K562 (cell line): ENCODE measurements around the gene SYNE2. TPM values are rescaled to one million over a fixed set of nuclear protein-coding genes. Genes with fewer than 3 reads are reported as not detected.

Experiments used
- ATAC-seq: fragments of 200-7000 bp; cut with Tn5 transposase; 3 replicates; pipeline ENCODE4 v1.9.1; 2020; ENCODE audit warnings: moderate library complexity
- BruUV-seq: library from RNA; stranded (reverse); fragments of 400-500 nt; replicated peaks from 2 replicates; lab custom pipeline; 2021; lab: Mats Ljungman, UMichigan
- CTCF ChIA-PET: fragments of 300-600 bp; formaldehyde crosslinking; extraction: SDS; loops from one replicate; lab custom pipeline; 2021; ENCODE audit warnings: low intra/inter-chr PET ratio; lab: Yijun Ruan, JAX
- POLR2A ChIA-PET: fragments of 300-600, 350-650 bp; sonication (Branson Sonifier 250); formaldehyde crosslinking; extraction: SDS; loops from one replicate; lab custom pipeline; 2021; ENCODE audit warnings: antibody characterized with exemption, inconsistent platforms; lab: Yijun Ruan, JAX
- DNase-seq, 4 experiments: peaks; one replicate each; pipeline versions ENCODE4 v3.0.0 to v3.0.0-alpha.2; 2011 to 2018; ENCODE audit warnings: low spot score in 3 of 4, mixed read lengths in 3 of 4; ENCODE audit errors: extremely low read depth in 1 of 4
- FAIRE-seq: peaks from 2 replicates; lab custom pipeline; 2011; peaks lifted over from hg19 to GRCh38; lab: Jason Lieb, UNC
- H2AFZ ChIP-seq: 2 replicates; pipeline ENCODE4 v1.6.0; 2011; ENCODE audit warnings: low read depth, low read length, control low read depth, inconsistent platforms
- H3K27ac ChIP-seq: fragments of 200-600 bp; 3 replicates; pipeline ENCODE4 v1.8.0; 2011; ENCODE audit warnings: low read depth, mild to moderate bottlenecking, control low read depth, inconsistent platforms, low read length, moderate library complexity, mixed read lengths; ENCODE audit errors: extremely low read depth
- H3K27me3 ChIP-seq, 2 experiments: fragments of 300-600 bp in 1 of 2; 2 replicates in 1 of 2; 3 replicates in 1 of 2; pipeline versions ENCODE4 v1.6.0 to v1.8.0; 2011; ENCODE audit warnings: inconsistent platforms in 2 of 2, low read length in 2 of 2, mild to moderate bottlenecking in 1 of 2, mixed read lengths in 1 of 2, moderate library complexity in 1 of 2; ENCODE audit not compliant: control insufficient read depth in 2 of 2, insufficient read depth in 2 of 2
- H3K36me3 ChIP-seq: fragments of 300-600 bp; 3 replicates; pipeline ENCODE4 v1.8.0; 2011; ENCODE audit warnings: mild to moderate bottlenecking, low read length, inconsistent platforms; ENCODE audit not compliant: control insufficient read depth, insufficient read depth
- H3K4me1 ChIP-seq, 2 experiments: fragments of 200-600 bp in 1 of 2; replicated peaks in 1 of 2; 2 replicates in 1 of 2; 3 replicates in 1 of 2; pipeline versions ENCODE4 v1.5.1 to v1.8.0; 2011; ENCODE audit warnings: inconsistent platforms in 2 of 2, low read length in 2 of 2, mild to moderate bottlenecking in 1 of 2, mixed read lengths in 1 of 2, moderate library complexity in 1 of 2; ENCODE audit not compliant: control insufficient read depth in 2 of 2, insufficient read depth in 2 of 2
- H3K4me2 ChIP-seq: 2 replicates; pipeline ENCODE4 v1.6.1; 2011; ENCODE audit warnings: low read length, control low read depth, inconsistent platforms, mixed read lengths; ENCODE audit not compliant: insufficient read depth
- H3K4me3 ChIP-seq: fragments of 200-600 bp; sonication (generic), shearing (Covaris generic); 2 replicates; pipeline ENCODE4 v1.5.1; 2016; ENCODE audit warnings: control low read depth, inconsistent platforms
- H3K79me2 ChIP-seq: fragments of 200-600 bp; 3 replicates; pipeline ENCODE4 v1.8.0; 2011; ENCODE audit warnings: low read length, inconsistent platforms; ENCODE audit not compliant: control insufficient read depth, insufficient read depth
- H3K9ac ChIP-seq, 2 experiments: 2 replicates each; pipeline versions ENCODE4 v1.6.0 to v1.6.1; 2011; ENCODE audit warnings: low read depth in 2 of 2, low read length in 2 of 2, control low read depth in 1 of 2, inconsistent platforms in 1 of 2, mild to moderate bottlenecking in 1 of 2, mixed read lengths in 1 of 2; ENCODE audit not compliant: insufficient read depth in 1 of 2
- H3K9me1 ChIP-seq: one replicate; pipeline ENCODE4 v1.6.0; 2011; ENCODE audit warnings: inconsistent platforms, mild to moderate bottlenecking, low read length, moderate library complexity; ENCODE audit not compliant: control insufficient read depth, insufficient read depth
- H3K9me3 ChIP-seq: replicated peaks from 2 replicates; pipeline ENCODE4 v1.5.1; 2011; ENCODE audit warnings: low read depth, low read length, inconsistent platforms; ENCODE audit not compliant: control insufficient read depth, insufficient read depth
- H4K20me1 ChIP-seq: replicated peaks from 2 replicates; pipeline ENCODE4 v1.6.1; 2011; ENCODE audit warnings: low read length, inconsistent platforms, mixed read lengths; ENCODE audit not compliant: control insufficient read depth, insufficient read depth
- CC2D1A ChIP-seq: fragments of 450-650 bp; IDR thresholded peaks from 2 replicates; pipeline ENCODE4 v1.6.1; 2017; ENCODE audit warnings: mild to moderate bottlenecking
- CREM ChIP-seq: IDR thresholded peaks from 2 replicates; pipeline ENCODE4 v1.6.1; 2014; ENCODE audit warnings: antibody characterized with exemption, low read depth
- E2F4 ChIP-seq: sonication (generic); formaldehyde crosslinking; IDR thresholded peaks from 2 replicates; pipeline ENCODE4 v1.8.0; 2022; ENCODE audit warnings: mild to moderate bottlenecking, low read depth, missing genetic modification reagents
- FOXJ3 ChIP-seq: sonication (generic); formaldehyde crosslinking; IDR thresholded peaks from 2 replicates; pipeline ENCODE4 v1.4.0; 2020; ENCODE audit warnings: mild to moderate bottlenecking, missing genetic modification reagents
- ILK ChIP-seq: fragments of 450-650 bp; IDR thresholded peaks from 2 replicates; pipeline ENCODE4 v1.6.1; 2016; ENCODE audit warnings: missing genetic modification characterization, low read depth, mild to moderate bottlenecking, missing compliant biosample characterization, moderate library complexity, borderline replicate concordance
- MIER1 ChIP-seq: fragments of 450-650 bp; IDR thresholded peaks from 2 replicates; pipeline ENCODE4 v1.6.1; 2016; ENCODE audit warnings: antibody characterized with exemption, mild to moderate bottlenecking, low read depth
- TAF1 ChIP-seq: IDR thresholded peaks from 2 replicates; pipeline ENCODE4 v1.6.1; 2011; ENCODE audit warnings: mild to moderate bottlenecking, low read length, moderate library complexity; ENCODE audit not compliant: insufficient read depth, control insufficient read depth, severe bottlenecking; ENCODE audit errors: extremely low read depth
- TGIF2 ChIP-seq: sonication (generic); formaldehyde crosslinking; IDR thresholded peaks from 2 replicates; pipeline ENCODE4 v1.8.1; 2022; ENCODE audit warnings: mild to moderate bottlenecking, missing genetic modification reagents, moderate library complexity
- ZC3H11A ChIP-seq: IDR thresholded peaks from 2 replicates; pipeline ENCODE4 v1.6.1; 2012; ENCODE audit warnings: low read depth, low read length, improper control_type of control experiment
- ZNF143 ChIP-seq: sonication (generic); formaldehyde crosslinking; IDR thresholded peaks from 2 replicates; pipeline ENCODE4 v1.9.0; 2022; ENCODE audit warnings: mild to moderate bottlenecking, missing genetic modification reagents
- ZNF561 ChIP-seq: fragments of 450-650 bp; formaldehyde crosslinking; conservative IDR thresholded peaks from 2 replicates; pipeline ENCODE4 v1.4.0; 2020; ENCODE audit warnings: mild to moderate bottlenecking, moderate library complexity
- ZNF76 ChIP-seq: fragments of 250-450 bp; sonication (Bioruptor Pico); IDR thresholded peaks from 2 replicates; pipeline ENCODE4 v1.4.0; 2020; ENCODE audit warnings: mild to moderate bottlenecking, moderate library complexity, borderline replicate concordance
- WGBS: fragments of 100-300 bp; shearing (Covaris generic); methylation state at CpG from one replicate; pipeline ENCODE4 v1.1.6; 2016; ENCODE audit warnings: low coverage, mixed read lengths; ENCODE audit not compliant: insufficient coverage; ENCODE audit errors: missing lambda C conversion rate; 5-methylcytosine and 5-hydroxymethylcytosine counted together
- in situ Hi-C: fragments of 300-500 bp; cut with MboI; formaldehyde crosslinking; loops from 4 replicates; pipeline ENCODE4 v1.15.0; 2018; ENCODE audit warnings: inconsistent platforms, mixed read lengths
- intact Hi-C: fragments of 100-400 bp; cut with micrococcal nuclease; formaldehyde crosslinking; loops from 2 replicates; pipeline ENCODE4 v1.14.2; 2022
- polyA plus RNA-seq, 8 experiments: library from polyadenylated mRNA; depleted of rRNA in 4 of 8; stranded (reverse) in 5 of 8; unstranded in 3 of 8; fragments of >200 nt; fragmentation: Nextera tagmentation in 2 of 8; fragmentation: Illumina TruSeq in 1 of 8; extraction: Ambion mirVana in 2 of 8; extraction: Trizol in 1 of 8; gene quantifications; 2 replicates each; pipeline versions ENCODE4 v1.2.1 to v1.2.3, GENCODE V29; 2011 to 2014; ENCODE audit warnings: inconsistent platforms in 1 of 8, missing spikeins in 1 of 8
- total RNA-seq, 7 experiments: library from RNA; depleted of rRNA in 6 of 7; stranded (reverse); fragments of >200 nt in 6 of 7; fragmentation: Illumina TruSeq in 2 of 7; extraction: Trizol in 2 of 7; gene quantifications; 2 replicates each; pipeline versions ENCODE4 v1.2.1 to v1.2.3, GENCODE V29; 2011 to 2021; ENCODE audit warnings: low replicate concordance in 1 of 7
- TF ChIP-seq, protein P1 (sequence below): fragments of 250-450 bp; sonication (Bioruptor Pico); IDR thresholded peaks from 2 replicates; pipeline ENCODE4 v1.4.0; 2020; ENCODE audit warnings: mild to moderate bottlenecking, moderate library complexity, borderline replicate concordance
- TF ChIP-seq, protein P2 (sequence below): fragments of 450-650 bp; IDR thresholded peaks from 2 replicates; pipeline ENCODE4 v1.6.1; 2016; ENCODE audit warnings: mild to moderate bottlenecking

Gene SYNE2
- total and polyA plus RNA-seq, 9 of the 15 experiments (the other 6 are each of a cell fraction or from before 2014, with no cell fraction given): 0.06 to 0.53 (median 0.11) TPM

DNA sequence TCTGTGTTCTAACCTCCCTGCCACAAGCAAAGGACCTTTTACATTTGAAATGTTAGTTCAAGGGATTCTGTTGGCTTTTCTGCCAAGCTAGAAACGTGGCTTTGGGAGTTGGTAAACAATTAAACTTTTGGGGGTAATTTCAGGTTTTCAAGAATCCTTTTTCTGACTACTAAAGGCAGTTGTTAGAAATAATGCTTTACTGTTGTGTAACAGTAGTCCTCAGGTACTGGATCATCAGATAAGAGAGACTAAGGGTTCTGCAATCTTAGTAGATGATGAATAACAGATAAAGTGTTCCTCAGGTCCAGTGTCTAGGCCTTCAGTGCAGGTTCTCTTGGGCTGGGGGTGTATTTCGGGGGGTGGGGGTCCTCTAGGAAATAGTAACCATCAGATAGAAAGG, 192.3 kb downstream of the SYNE2 start (continued):
- TF ChIP-seq E2F4: no peak
- no peak for TF ChIP-seq CREM
- TF ChIP-seq, protein P1, sequence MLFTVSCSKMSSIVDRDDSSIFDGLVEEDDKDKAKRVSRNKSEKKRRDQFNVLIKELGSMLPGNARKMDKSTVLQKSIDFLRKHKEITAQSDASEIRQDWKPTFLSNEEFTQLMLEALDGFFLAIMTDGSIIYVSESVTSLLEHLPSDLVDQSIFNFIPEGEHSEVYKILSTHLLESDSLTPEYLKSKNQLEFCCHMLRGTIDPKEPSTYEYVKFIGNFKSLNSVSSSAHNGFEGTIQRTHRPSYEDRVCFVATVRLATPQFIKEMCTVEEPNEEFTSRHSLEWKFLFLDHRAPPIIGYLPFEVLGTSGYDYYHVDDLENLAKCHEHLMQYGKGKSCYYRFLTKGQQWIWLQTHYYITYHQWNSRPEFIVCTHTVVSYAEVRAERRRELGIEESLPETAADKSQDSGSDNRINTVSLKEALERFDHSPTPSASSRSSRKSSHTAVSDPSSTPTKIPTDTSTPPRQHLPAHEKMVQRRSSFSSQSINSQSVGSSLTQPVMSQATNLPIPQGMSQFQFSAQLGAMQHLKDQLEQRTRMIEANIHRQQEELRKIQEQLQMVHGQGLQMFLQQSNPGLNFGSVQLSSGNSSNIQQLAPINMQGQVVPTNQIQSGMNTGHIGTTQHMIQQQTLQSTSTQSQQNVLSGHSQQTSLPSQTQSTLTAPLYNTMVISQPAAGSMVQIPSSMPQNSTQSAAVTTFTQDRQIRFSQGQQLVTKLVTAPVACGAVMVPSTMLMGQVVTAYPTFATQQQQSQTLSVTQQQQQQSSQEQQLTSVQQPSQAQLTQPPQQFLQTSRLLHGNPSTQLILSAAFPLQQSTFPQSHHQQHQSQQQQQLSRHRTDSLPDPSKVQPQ (CRISPR knock-in tag): no peak

GRCh38 chr14:64049616-64050381, 197.0 kb downstream of the SYNE2 start:
- BruUV-seq: no TSS peak
- intact Hi-C loops (no loop called here), in situ Hi-C loops (no loop called here)
- no peak for DNase-seq
- no peaks in the 10 kb centered on the region for H3K36me3 ChIP-seq
- H3K27ac ChIP-seq: no peak overlapping the region
- no peaks in the 10 kb centered on the region for H4K20me1 ChIP-seq
- no peak overlapping the region for H2AFZ ChIP-seq
- no peak for ATAC-seq
- H3K9me3 ChIP-seq: no peaks in the 10 kb centered on the region
- WGBS: 0% methylated on average over 2 of the region's 2 CpGs
- H3K4me3 ChIP-seq: no peak overlapping the region
- H3K9me1 ChIP-seq: no peaks in the 10 kb centered on the region
- no peaks in the 10 kb centered on the region for H3K27me3 ChIP-seq
- no peak overlapping the region for H3K4me2 ChIP-seq
- H3K4me1 ChIP-seq: no peaks in the 10 kb centered on the region
- FAIRE-seq: no peak
- no peaks in the 10 kb centered on the region for H3K79me2 ChIP-seq
- CTCF ChIA-PET: no interaction called here
- no peak overlapping the region for H3K9ac ChIP-seq
- POLR2A ChIA-PET: no interaction called here
- TF ChIP-seq ZNF143 (CRISPR knock-in tag): no peak
- TF ChIP-seq ILK (tag): no peak
- no peak for TF ChIP-seq CC2D1A
- no peak for TF ChIP-seq ZNF76
- no peak for TF ChIP-seq ZNF561 (CRISPR knock-in tag)
- no peak for TF ChIP-seq TAF1
- TF ChIP-seq, protein P2, sequence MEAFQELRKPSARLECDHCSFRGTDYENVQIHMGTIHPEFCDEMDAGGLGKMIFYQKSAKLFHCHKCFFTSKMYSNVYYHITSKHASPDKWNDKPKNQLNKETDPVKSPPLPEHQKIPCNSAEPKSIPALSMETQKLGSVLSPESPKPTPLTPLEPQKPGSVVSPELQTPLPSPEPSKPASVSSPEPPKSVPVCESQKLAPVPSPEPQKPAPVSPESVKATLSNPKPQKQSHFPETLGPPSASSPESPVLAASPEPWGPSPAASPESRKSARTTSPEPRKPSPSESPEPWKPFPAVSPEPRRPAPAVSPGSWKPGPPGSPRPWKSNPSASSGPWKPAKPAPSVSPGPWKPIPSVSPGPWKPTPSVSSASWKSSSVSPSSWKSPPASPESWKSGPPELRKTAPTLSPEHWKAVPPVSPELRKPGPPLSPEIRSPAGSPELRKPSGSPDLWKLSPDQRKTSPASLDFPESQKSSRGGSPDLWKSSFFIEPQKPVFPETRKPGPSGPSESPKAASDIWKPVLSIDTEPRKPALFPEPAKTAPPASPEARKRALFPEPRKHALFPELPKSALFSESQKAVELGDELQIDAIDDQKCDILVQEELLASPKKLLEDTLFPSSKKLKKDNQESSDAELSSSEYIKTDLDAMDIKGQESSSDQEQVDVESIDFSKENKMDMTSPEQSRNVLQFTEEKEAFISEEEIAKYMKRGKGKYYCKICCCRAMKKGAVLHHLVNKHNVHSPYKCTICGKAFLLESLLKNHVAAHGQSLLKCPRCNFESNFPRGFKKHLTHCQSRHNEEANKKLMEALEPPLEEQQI: no peak
- TF ChIP-seq MIER1: no peak
- no peak for TF ChIP-seq FOXJ3 (CRISPR knock-in tag)
- TF ChIP-seq ZC3H11A: no peak
- no peak for TF ChIP-seq TGIF2 (CRISPR knock-in tag)
